Dermis blood vessel endothelial cell (primary cell): ENCODE results near the gene CSMD2. TPM values are rescaled to one million over a fixed set of nuclear protein-coding genes. Genes with fewer than 3 reads are reported as not detected.

Experiments
- DNase-seq: peaks from one replicate; pipeline ENCODE4 v3.0.0; 2010
- total RNA-seq: library from RNA; depleted of rRNA; stranded (reverse); fragments of >200 nt; gene quantifications from 2 replicates; pipeline ENCODE4 v1.2.3, GENCODE V29; 2014

Gene CSMD2
- total RNA-seq, 1 donor from 2014 or later = under 0.01 TPM

DNA sequence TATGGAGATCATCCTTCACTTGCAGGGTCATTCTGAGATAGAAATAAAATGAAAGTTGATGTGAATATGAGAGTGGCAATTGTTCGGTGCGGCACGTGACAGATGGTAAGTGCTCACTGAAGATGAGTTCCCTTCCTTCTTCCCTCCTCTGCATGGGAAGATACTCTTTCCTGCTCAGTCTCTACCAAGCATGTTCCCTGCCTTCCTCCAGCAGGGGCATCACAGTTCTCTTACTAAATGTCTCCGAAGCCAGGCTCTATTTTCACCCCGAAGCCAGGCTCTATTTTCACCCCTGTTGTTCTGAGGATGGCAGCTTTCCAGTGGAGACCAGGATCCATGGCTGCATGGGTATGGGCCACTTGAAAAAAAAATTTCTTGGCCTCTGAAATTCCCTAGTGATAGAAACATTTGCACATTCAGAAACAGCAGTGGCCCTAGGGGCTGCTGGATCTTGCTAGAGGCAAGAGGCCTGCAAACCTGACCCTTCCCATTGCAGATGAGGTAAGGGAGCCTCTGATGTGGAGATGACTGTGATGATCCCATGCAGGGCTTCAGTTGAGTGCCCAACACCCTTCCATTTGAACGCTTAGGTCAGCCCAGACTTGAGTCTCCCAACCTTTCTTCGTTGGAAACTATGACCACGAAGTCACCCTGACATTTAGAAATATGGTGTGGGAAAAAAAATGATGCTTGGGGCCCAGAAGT lies 424.8 kb downstream of the CSMD2 start:
- no peak for DNase-seq

DNA sequence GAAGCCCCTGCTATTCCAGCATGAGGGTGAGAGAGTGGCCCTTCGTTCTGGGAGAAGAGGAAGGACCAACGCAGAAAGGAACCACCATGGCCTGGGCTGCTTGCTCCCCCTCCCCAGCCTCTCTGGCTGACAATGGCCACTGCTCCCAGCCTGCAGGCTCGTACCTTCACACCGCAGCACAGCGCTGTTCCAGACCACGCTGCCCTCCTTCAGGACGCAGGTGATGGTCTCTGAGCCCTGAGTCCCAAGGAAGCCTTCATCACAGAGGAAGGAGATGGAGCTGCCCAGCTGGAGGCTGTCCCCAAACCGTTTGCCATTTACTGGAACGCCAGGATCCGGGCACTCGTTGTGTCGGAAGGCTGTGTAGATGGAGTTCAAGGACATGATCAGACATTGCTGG lies 426.1 kb downstream of the CSMD2 start:
- no peak for DNase-seq

DNA sequence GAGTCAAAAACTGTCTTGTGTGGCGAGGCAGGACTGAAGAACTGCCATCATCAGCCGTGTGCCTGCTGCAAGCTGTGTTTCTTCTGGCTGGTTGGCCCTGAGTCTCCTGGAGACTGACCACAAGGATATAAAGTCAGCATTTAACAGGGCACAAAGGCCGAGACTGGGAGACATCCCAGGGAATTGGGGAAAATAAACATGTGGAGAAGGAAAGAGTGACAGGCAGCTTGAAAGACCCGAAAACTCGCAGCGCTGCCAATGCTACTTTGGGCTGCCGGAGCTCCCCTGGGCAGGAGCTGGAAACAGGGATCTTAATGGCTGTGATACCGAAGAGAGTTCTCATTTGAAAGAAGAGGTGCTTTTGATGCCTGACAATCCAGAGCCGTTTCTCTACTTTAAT lies 426.5 kb downstream of the CSMD2 start:
- DNase-seq = no peak

DNA sequence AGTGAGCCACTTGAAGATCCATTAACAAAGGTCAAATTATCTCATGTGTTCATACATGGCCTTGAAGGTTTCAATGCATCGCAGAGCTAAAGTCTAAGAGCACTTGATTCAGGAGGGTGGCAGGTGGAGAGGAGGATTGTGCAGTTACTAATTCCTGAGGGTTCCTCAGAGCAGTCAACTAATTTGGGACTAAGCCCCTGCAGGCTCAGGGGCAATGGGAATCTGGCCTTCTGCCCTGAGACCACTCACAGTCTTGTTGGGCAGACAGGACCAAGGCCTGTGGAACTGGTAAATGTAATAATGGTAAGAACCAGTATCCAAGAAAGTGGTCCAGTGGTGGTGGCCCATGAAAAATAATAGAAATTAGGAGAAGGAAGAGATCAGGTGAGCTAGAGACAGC lies 428.5 kb downstream of the CSMD2 start:
- DNase-seq = no peak

DNA sequence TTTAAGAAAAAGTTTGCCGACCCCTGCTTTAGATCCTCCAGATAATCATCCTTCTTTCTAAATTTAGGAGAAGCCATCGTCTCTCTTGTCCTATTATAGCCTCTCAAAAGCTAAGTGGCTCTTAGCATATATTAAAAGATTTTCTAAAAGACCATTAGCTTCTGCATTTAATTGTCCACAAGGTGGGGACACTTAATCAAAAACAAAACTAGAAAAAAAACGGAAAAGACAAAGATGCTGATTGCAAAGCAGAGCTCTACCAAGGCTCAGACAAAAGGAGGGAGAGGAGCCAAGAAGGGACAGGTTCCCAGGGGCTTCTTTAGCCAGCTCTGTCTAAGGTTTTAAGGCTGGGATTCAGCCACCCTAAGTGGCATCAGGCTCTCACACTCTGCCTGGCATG lies 429.4 kb downstream of the CSMD2 start:
- no peak for DNase-seq

DNA sequence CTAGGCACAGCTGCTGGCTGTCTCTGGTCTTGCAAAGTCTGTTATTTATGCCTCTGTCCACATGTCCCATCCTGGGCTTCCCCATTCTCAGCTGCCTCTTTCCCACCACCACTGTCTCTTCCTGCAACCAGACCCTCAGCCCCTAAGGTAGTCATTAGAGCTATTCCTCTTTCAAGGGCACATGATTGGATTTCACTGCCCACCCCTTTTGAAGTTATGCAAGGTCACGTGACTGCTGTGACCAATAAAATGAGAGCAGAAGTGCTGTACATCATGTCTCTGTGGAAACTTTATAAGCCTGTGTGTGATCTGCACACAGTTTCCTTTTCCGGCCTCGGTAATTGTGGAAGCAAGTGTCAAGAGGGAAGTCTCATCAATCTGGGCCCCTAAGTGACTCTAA lies 437.7 kb downstream of the CSMD2 start:
- DNase-seq = no peak

DNA sequence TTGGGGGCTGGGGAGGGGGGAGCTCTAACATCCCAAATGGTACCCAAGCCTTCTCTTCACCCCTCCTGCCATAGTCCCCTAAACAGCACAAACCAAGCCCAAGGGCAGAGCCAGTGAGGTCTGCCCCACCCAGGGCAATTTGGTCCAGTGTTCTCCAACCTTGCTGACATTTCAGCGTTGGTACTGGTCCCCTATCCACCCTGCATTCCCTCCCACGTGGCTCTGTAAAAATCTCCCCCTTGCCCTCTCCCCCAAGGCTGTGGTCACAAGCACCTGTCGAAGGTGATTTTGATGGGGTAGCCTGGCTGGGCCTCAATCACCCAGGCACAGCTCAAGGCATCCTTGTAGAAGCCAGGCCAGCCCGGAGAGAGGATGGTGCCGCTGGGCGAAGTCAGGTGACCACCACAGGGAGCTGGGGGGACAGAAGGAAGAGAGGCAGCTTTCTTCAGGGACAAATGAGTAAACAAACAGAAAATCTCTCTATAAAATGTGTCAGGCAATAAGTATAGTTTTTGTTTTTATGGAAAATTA lies 438.7 kb downstream of the CSMD2 start:
- DNase-seq = no peak

- DNase-seq = no peak
Measured at GRCh38 chr1:33725556-33726160, 439.4 kb downstream of the CSMD2 start.

DNA sequence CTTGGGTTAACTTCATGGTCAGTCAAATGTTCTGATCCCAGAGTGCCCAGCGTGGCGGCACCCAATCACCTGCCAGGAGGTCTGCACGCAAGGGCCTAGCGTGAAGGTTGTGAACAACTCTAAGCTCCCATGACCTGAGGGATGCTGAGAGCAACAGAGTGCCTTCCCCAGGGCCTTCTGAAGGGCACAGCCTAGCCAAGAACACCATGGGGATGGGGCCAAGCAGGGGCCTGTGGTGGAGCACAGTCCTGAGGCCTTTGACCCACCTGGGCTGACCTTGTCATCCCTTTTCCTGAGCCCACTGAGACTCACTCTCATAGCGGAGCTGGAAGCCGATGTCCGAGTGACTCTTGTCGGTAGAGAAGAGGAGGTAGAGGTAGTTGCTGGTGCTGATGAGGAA lies 440.0 kb downstream of the CSMD2 start:
- DNase-seq = no peak

DNA sequence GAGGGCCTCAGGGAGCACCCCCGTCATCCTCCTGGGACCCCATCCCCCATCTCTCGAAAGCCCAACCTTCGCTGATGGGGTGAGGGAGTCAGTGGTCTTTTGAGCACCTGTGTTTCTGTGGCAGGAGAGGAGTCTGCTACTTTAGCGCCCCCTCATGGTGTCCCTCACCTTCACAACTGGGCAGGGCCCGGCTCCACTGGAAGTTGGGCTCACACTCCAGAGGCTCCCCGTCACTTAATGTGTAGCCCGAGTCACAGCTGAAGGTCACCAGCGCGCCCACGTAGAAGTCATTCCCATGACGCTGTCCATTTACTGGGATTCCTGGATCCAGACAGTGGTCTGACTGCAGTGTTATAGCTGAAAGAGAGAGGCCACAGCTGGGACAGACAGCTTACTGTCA lies 440.7 kb downstream of the CSMD2 start:
- no peak for DNase-seq

DNA sequence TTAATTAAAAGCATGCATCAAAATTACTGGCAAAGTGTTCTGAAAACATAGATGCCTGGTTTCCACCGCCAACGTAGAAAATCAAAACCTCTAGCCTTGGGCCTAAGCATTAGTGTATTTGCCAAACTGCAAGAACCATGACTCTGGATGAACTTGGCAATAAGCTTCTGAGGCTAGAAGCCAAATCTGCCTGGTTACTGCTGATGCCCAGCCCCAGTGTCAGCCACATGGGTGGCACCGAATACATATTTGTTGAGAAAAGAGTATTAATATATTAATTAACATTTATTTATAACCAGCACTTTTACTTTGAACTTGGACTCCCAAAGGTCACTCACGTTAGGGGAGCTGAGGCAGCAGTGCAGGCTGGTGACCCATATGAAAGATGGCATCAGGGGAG lies 441.8 kb downstream of the CSMD2 start:
- DNase-seq = no peak

GRCh38 chr1:33721301-33721815 lies 443.7 kb downstream of the CSMD2 start:
- no peak for DNase-seq

DNA sequence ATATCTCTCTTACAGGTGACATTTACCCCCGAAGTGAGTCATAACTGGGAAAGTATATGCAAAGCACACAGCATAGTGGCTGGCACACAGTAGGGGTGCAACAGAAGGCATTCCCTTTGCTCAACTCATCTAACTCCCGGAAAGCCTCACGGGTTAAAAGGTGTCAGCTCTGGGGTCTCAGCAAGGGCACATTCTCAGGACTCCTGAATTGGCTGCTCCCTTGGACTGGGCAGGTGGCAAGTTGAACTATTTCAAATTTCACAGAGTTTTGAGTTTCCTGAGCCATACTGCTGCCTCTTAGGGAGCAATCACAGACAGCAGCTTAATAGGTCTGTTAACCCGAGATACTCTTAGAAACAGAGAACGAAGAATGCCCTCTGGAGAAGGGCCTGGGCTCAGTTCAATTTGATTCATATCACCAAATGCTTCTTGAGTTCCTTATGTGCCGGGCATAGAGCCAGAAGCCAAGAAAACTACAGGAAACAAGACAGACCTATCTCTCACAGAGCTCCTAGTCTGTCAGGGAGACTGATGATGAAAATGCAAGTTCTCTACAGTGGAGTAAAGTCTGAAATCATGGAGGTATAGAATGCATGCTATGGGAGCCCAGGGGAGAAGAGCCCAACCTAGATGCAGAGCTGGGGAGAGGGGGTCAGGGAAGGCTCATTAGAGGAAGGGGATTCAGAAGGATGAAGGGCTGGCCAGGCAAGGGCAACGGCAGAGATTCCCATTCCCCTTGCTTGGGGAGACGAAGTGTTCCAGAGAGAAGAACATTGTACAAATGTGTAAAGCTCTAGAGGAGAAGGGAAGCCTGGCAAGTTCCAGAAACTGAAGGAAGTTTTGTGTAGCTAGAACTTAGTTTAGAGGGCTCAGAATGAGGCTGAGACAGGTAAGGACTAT lies 445.0 kb downstream of the CSMD2 start:
- DNase-seq = no peak

- no peak for DNase-seq
Measured at GRCh38 chr1:33719326-33719725, 445.7 kb downstream of the CSMD2 start.

- no peak for DNase-seq
Measured at GRCh38 chr1:33718186-33718585, 446.8 kb downstream of the CSMD2 start.

GRCh38 chr1:33716976-33717688 lies 447.9 kb downstream of the CSMD2 start:
- no peak for DNase-seq

GRCh38 chr1:33715195-33715811 lies 449.7 kb downstream of the CSMD2 start:
- no peak for DNase-seq

GRCh38 chr1:33714421-33714820 lies 450.6 kb downstream of the CSMD2 start:
- no peak for DNase-seq

DNA sequence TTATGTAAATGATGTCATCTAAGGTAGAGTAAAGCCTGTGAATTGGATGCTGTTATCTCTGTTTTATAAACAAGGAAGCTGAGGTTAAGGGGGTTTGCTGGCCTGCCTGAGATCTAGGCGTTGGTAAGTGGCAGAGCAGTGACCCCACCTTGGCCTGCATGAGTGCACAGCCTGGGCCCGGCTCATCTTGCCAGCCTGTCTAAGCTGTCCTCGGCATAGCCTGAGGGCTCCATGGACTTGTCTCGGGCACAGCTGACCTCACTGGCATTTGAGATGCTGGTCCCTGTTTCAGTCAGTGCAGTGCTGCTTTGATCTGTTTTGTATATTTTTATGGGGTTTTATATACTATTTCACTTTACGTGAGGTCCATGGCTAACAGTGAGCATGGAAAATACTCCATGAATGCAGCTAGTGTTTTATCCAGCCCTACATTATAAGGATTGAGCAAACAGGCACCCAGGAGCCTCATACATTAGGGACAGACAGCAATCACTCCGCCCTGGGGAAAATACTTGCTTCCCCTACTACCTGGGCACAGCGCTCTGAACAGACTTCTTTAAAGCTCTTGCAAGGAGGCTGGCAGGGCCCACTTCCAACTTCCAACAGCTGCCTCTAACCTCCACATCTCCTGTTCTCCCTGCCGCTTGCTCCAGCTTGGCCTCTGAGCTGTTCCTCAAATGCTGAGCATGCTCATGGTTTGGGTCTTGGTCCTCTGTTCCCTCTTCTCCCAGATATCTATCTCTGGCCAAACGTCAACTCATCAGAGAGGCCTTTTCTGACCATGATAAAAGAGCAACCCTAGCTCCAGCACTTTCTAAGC lies 451.8 kb downstream of the CSMD2 start:
- no peak for DNase-seq

DNA sequence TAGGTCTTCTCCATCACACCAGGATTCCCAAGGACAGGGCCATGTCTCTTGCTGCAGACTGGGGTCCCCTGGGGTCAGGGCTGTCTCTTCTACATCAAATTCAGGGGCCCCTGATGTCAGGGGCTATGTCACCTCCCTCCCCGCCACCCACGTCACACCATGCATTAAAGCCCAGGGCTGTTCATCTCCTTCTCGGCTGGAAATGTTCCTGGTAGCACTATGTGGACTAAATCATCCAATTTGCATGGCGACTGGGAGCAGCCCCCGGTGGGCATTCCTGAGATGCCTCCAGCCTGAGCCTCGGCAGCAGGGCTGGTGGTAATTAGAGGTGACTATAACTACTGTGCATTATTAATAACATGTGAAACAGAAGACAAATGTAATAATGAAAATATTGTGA lies 452.8 kb downstream of the CSMD2 start:
- no peak for DNase-seq

- DNase-seq = no peak
Measured at GRCh38 chr1:33711511-33711910, 453.5 kb downstream of the CSMD2 start.
